Measurements from ENCODE around the gene MED13.

DNA sequence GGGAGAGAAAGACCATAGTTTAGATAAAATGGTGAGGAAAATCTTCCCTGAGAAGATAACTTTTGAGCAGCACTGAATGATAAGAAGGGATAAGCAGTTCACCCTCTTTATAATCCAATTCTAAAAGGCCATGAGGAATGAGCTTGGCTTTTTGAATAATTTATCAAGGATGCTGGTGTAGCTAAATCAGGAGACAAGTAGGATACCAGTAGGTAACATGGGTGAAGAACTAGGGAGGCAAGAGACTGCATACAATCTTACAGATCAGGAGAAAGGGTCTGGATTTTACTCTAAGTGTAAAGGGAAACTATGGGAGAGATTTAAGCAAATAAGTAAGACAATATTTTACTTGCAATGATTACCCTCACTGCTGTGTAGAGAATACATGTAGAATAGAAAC, 60.7 kb downstream of the MED13 start:
- TF ChIP-seq POLR2A (IDR thresholded peaks at IDR 0.05; ENCODE audit: low read depth) = no peak
- TF ChIP-seq, protein P1, sequence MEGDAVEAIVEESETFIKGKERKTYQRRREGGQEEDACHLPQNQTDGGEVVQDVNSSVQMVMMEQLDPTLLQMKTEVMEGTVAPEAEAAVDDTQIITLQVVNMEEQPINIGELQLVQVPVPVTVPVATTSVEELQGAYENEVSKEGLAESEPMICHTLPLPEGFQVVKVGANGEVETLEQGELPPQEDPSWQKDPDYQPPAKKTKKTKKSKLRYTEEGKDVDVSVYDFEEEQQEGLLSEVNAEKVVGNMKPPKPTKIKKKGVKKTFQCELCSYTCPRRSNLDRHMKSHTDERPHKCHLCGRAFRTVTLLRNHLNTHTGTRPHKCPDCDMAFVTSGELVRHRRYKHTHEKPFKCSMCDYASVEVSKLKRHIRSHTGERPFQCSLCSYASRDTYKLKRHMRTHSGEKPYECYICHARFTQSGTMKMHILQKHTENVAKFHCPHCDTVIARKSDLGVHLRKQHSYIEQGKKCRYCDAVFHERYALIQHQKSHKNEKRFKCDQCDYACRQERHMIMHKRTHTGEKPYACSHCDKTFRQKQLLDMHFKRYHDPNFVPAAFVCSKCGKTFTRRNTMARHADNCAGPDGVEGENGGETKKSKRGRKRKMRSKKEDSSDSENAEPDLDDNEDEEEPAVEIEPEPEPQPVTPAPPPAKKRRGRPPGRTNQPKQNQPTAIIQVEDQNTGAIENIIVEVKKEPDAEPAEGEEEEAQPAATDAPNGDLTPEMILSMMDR (IDR thresholded peaks at IDR 0.05) = no peak
- TF ChIP-seq EP300 (IDR thresholded peaks at IDR 0.05) = no peak
- no peak for TF ChIP-seq POLR2AphosphoS5 (IDR thresholded peaks at IDR 0.05)
